ENCODE measurements around the gene CLDN19.

Gene CLDN19

DNA sequence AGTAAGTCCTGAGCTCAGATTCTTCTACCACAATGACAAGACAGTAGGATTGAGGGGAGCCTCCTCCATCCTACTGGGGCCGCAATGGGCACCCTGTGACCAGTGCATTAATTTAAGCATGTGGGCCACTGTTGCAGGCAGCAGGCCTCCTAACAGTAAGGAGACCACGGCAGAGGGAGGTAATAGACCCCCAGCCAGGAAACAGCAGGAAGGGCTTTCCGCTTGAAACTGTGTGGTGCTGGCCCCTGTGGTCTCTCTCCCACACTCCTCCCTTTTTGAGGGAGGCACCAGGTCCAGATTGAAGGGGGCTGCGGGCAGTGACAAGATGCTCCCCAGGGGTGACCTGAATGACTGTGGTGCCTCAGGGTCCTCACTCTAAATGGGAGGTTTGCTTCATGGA is 1.7 kb upstream of the CLDN19 start:
- DNase-seq (ENCODE audit: low read depth): no peak
- TF ChIP-seq, protein P1, sequence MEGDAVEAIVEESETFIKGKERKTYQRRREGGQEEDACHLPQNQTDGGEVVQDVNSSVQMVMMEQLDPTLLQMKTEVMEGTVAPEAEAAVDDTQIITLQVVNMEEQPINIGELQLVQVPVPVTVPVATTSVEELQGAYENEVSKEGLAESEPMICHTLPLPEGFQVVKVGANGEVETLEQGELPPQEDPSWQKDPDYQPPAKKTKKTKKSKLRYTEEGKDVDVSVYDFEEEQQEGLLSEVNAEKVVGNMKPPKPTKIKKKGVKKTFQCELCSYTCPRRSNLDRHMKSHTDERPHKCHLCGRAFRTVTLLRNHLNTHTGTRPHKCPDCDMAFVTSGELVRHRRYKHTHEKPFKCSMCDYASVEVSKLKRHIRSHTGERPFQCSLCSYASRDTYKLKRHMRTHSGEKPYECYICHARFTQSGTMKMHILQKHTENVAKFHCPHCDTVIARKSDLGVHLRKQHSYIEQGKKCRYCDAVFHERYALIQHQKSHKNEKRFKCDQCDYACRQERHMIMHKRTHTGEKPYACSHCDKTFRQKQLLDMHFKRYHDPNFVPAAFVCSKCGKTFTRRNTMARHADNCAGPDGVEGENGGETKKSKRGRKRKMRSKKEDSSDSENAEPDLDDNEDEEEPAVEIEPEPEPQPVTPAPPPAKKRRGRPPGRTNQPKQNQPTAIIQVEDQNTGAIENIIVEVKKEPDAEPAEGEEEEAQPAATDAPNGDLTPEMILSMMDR (conservative IDR thresholded peaks at IDR 0.05; ENCODE audit: control insufficient read depth, insufficient read depth, low read depth, low read length): no peak
- no peak overlapping the region for H3K4me3 ChIP-seq (ENCODE audit: control insufficient read depth, low read depth, low read length)

DNA sequence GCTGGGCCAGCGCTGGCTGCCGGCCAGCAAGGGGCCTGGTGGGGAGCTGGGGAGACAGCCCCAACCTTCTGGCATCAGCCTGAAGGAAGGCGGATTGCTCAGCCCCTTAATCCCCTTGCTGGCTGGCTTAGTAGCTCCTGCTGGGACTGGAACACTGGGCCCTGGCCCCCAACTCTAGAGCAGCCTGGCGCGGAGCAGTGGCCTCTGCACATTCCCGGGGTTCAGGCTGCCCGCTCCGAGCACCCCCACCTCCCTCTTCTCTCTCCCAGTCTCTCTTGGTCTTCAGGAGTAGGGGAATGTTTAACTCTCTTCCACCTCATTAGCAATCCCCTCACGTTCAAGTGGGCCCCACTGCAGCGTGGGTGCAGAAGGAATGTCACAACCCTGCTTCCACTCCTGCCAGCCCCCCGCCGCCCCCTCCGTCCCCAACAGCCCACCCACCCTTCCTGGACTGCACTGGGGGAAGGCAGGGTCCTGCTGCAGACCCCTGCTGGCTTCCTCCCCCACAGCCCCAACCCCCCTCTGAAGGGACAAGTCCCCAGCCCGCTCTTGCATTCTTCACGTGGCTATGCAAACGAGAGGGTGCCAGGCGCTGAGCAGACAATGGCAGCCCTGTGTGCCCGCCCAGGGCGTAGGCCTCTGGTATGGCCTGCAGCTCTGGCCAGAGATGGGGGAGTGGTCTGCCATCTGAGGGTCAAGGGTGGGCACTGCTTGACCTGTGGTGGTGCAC is 980 bp upstream of the CLDN19 start:
- DNase-seq (ENCODE audit: low read depth): no peak
- TF ChIP-seq, protein P1 (conservative IDR thresholded peaks at IDR 0.05; ENCODE audit: control insufficient read depth, insufficient read depth, low read depth, low read length): no peak
- no peak overlapping the region for H3K4me3 ChIP-seq (ENCODE audit: control insufficient read depth, low read depth, low read length)

DNA sequence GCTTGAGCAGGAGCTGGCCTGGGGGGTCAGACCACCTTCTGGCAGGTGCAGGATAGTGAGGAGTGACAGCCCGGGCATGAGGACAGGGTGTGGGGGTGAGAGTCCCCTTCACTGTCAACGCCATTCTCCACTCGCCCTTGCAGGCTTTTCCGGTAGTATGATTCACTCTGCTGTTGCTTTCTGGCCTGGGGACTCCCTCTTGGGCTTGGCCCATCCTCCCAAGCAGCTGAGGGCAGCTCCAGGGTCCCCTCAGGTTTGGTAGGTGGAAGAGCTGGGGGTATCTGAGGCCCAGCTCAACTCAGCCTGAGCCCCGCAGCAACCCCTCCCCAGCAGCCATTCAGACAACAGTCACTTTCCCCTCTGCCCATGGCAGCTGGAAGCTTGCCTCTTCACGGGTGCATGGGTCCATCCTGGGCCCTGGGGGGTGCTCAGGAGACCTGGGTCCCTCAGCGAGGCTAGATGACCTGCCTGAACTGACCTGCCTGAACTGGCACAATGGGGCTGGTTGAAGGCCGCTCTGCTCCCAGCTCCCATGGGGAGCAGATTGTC is 1.3 kb downstream of the CLDN19 start:
- TF ChIP-seq, protein P1 (conservative IDR thresholded peaks at IDR 0.05; ENCODE audit: control insufficient read depth, insufficient read depth, low read depth, low read length): no peak
- no peak for DNase-seq (ENCODE audit: low read depth)
- no peak overlapping the region for H3K4me3 ChIP-seq (ENCODE audit: control insufficient read depth, low read depth, low read length)

DNA sequence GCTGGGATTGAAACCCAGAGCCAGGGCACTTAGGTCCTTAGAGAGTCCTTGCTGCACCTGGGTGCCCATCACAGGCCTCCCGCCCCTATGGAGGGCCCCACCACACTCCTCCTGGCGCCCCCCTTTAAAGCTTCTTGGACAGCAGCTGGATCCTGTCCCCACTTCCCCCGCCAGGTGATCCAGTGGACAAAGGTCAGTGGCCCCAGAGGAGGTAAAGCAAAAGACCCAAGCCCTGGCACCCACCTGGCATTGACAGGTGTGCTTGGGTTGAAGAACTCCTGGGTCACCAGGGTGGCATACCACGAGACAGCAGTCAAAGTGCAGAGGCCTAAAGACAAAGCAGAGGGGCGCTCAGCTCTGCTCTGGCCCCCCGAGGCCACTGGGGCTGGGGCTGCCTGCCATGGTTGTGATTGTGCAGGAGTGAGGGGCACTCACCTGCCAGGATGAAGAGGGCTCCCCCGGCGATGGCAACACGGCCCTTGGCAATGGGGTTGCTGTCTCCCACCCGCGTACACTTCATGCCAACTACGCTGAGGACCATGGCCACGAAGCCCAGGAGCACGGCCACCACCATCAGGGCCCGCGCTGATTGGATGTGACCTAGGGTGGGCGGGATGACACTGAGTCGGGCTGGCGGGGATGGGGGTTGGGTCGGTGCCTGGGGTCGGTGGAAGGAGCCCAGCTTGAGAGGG is 1.9 kb downstream of the CLDN19 start:
- no peak for DNase-seq (ENCODE audit: low read depth)
- no peak overlapping the region for H3K4me3 ChIP-seq (ENCODE audit: control insufficient read depth, low read depth, low read length)
- TF ChIP-seq, protein P1 (conservative IDR thresholded peaks at IDR 0.05; ENCODE audit: control insufficient read depth, insufficient read depth, low read depth, low read length): no peak

DNA sequence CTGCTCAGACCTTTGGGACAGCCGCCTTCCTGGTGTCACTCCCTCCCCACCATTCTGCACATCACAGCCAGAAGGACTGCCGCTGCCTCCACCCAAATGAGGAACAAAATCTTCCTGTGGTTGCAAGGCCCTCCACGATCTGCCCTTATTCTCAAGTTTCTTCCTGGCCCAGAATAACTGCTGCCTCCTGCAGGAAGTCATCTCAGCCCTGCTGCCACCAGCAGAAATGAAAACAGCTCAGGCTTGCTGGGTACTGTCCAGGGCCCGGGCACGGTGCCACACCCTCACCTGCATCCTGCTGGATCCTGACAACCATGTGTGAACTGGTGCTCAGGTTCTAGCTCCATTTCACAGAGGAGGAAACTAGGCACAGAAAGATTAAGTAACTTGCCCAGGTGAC is 2.8 kb downstream of the CLDN19 start:
- no peak for DNase-seq (ENCODE audit: low read depth)
- TF ChIP-seq, protein P1 (conservative IDR thresholded peaks at IDR 0.05; ENCODE audit: control insufficient read depth, insufficient read depth, low read depth, low read length): no peak
- H3K4me3 ChIP-seq (ENCODE audit: control insufficient read depth, low read depth, low read length): no peak overlapping the region

DNA sequence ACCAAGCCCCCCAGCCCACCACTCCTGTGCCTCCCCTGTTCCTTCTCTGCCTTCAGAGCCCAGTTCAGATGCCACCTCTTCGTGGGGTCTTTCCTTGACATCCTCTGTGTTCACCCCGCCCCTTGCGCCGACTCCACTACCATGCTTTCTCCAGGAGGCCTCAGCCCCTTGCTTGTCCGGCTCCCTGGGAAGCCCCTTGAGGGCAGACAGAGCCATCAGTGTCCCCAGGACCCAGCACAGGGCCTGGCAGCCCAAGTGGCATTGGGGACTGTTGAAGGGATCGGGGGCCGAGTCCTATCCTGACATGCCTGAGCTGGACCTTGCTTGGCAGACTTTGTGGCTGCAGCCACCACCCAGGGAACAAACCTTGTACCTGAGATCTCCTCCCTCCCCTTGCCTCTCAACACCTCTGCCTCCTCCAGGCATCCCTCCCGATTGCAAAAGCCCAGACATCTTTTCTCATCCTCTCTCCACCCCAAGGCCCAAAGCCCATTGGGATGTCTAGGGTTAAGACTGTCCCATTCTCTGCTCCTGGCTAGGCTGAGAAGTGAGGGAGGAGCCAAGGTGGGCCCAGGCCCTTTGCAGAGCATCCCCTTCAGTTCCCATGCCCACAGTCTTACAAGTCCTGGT is 3.4 kb downstream of the CLDN19 start:
- no peak for DNase-seq (ENCODE audit: low read depth)
- TF ChIP-seq, protein P1 (conservative IDR thresholded peaks at IDR 0.05; ENCODE audit: control insufficient read depth, insufficient read depth, low read depth, low read length): no peak
- no peak overlapping the region for H3K4me3 ChIP-seq (ENCODE audit: control insufficient read depth, low read depth, low read length)

Measured in fibroblast of mammary gland (primary cell).